PC-3 (cell line): ENCODE measurements around the gene TMEM218.

Source experiments
- EZH2 ChIP-seq: fragments of 300-600 bp; sonication (generic); IDR thresholded peaks from one replicate; pipeline ENCODE4 v1.6.1; 2017; ENCODE audit warnings: antibody characterized with exemption, mild to moderate bottlenecking, low read length; ENCODE audit not compliant: unreplicated experiment
- EZH2phosphoT487 ChIP-seq: fragments of 300-600 bp; sonication (generic); IDR thresholded peaks from 2 replicates; pipeline ENCODE4 v1.6.1; 2018; ENCODE audit warnings: mild to moderate bottlenecking, antibody characterized with exemption, low read length, borderline replicate concordance
- TF ChIP-seq, protein P1 (sequence below): fragments of 300-600 bp; sonication (generic); conservative IDR thresholded peaks from 2 replicates; pipeline ENCODE4 v1.5.1; 2017; ENCODE audit warnings: antibody characterized with exemption, low read depth, mild to moderate bottlenecking, low read length

DNA sequence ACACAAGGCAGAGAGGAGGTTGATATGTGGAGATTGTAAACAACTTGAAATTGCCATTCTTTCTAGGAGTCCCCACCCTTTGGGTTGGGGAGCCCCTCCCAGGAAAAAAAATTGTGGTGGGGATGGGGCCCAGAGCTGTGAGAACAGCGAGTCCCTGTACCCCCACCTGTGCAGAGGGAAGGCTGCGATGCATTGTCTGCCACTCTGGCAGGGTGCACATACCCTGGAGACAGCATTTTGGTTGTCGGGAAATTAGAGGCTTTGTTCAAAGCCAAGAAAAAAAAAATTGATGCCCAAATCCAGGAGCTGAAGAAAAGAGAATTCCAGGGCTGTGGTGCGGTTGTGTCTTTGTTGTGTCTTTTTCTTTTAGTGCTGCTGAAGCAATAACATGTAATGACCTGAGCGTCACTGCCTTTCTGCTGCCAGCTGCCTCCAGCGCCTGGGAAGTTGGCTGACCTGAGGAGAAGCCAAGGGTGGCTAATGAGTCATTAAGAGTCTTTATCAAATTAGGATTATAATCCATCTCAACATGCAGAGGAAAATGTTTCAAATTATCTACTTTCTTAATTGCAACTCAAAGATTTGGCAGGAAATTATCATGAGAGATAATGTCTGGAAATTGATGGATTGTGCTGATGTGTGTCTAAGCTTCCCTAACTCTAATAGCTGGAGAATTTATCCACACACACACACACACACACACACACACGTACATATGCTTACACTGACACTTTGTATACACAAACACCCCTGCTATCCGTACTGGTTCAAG, 45.1 kb upstream of the TMEM218 start:
- TF ChIP-seq, protein P1, sequence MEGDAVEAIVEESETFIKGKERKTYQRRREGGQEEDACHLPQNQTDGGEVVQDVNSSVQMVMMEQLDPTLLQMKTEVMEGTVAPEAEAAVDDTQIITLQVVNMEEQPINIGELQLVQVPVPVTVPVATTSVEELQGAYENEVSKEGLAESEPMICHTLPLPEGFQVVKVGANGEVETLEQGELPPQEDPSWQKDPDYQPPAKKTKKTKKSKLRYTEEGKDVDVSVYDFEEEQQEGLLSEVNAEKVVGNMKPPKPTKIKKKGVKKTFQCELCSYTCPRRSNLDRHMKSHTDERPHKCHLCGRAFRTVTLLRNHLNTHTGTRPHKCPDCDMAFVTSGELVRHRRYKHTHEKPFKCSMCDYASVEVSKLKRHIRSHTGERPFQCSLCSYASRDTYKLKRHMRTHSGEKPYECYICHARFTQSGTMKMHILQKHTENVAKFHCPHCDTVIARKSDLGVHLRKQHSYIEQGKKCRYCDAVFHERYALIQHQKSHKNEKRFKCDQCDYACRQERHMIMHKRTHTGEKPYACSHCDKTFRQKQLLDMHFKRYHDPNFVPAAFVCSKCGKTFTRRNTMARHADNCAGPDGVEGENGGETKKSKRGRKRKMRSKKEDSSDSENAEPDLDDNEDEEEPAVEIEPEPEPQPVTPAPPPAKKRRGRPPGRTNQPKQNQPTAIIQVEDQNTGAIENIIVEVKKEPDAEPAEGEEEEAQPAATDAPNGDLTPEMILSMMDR = no peak
- no peak for TF ChIP-seq EZH2
- no peak for TF ChIP-seq EZH2phosphoT487
